Breast epithelium (tissue), 3 donors: ENCODE data around the gene AKR1A1.
"Not testable (repeated sequence)": the region's sequence is repeated elsewhere in the genome, so short reads cannot be mapped to it uniquely, and the experiment has no call there.

Source experiments
- POLR2A ChIP-seq: fragments of 450-650 bp; IDR thresholded peaks from one replicate; pipeline ENCODE4 v1.6.1; 2016; ENCODE audit warnings: antibody characterized with exemption, mild to moderate bottlenecking, moderate library complexity
- POLR2AphosphoS5 ChIP-seq, 3 donors: sonication (generic); formaldehyde crosslinking; IDR thresholded peaks; one replicate each; pipeline ENCODE4 v1.6.1; 2017; ENCODE audit warnings: antibody characterized with exemption in 3 of 3
- TF ChIP-seq, protein P1 (sequence below), 3 donors: fragments of 450-650 bp; IDR thresholded peaks; one replicate each; pipeline ENCODE4 v1.5.1; 2016 to 2017; ENCODE audit warnings: antibody characterized with exemption in 3 of 3, mild to moderate bottlenecking in 3 of 3, moderate library complexity in 3 of 3

GRCh38 chr1:45519774-45520173 lies 30.9 kb upstream of the AKR1A1 start:
- not testable (repeated sequence) for TF ChIP-seq POLR2A; POLR2AphosphoS5 (IDR thresholded peaks at IDR 0.05)
- TF ChIP-seq, protein P1, sequence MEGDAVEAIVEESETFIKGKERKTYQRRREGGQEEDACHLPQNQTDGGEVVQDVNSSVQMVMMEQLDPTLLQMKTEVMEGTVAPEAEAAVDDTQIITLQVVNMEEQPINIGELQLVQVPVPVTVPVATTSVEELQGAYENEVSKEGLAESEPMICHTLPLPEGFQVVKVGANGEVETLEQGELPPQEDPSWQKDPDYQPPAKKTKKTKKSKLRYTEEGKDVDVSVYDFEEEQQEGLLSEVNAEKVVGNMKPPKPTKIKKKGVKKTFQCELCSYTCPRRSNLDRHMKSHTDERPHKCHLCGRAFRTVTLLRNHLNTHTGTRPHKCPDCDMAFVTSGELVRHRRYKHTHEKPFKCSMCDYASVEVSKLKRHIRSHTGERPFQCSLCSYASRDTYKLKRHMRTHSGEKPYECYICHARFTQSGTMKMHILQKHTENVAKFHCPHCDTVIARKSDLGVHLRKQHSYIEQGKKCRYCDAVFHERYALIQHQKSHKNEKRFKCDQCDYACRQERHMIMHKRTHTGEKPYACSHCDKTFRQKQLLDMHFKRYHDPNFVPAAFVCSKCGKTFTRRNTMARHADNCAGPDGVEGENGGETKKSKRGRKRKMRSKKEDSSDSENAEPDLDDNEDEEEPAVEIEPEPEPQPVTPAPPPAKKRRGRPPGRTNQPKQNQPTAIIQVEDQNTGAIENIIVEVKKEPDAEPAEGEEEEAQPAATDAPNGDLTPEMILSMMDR (IDR thresholded peaks at IDR 0.05), result not testable (repeated sequence)
